ENCODE measurements around the gene GZMM.

GZMM gene

DNA sequence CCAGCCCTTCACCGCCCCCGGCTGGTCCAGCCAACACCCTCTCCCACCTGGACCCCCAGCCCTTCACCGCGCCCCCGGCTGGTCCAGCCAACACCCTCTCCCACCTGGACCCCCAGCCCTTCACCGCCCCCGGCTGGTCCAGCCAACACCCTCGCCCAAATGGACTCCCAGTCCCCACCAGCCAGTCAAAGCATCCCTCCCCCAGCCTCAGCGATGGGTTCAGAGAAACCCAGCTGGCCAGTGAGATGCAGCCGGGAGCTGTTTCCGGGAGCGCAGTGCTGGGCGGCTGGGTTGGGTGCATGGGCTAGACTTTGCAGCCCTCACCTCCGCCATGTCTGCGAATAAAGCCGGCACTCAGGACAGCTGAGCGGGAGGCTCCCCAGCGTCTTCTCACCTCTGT is 18.8 kb upstream of the GZMM start:
- TF ChIP-seq REST (IDR thresholded peaks at IDR 0.05; ENCODE audit: insufficient read depth in 1 of 2, low read depth in 2 of 2, low read length in 2 of 2) (no peak), SIN3A (IDR thresholded peaks at IDR 0.05; ENCODE audit: borderline replicate concordance, insufficient read depth, low read length) (no peak), FOXP2 (optimal IDR thresholded peaks at IDR 0.05; ENCODE audit: borderline replicate concordance, extremely low read depth, extremely low read length, insufficient read depth) (no peak), TAF1 (IDR thresholded peaks at IDR 0.05; ENCODE audit: borderline replicate concordance, insufficient read depth, low read length) (no peak), POLR2AphosphoS5 (IDR thresholded peaks at IDR 0.05; ENCODE audit: low read depth, low read length) (no peak)

- TF ChIP-seq SIN3A (IDR thresholded peaks at IDR 0.05; ENCODE audit: borderline replicate concordance, insufficient read depth, low read length) (no peak), POLR2AphosphoS5 (IDR thresholded peaks at IDR 0.05; ENCODE audit: low read depth, low read length) (no peak), TAF1 (IDR thresholded peaks at IDR 0.05; ENCODE audit: borderline replicate concordance, insufficient read depth, low read length) (no peak), FOXP2 (optimal IDR thresholded peaks at IDR 0.05; ENCODE audit: borderline replicate concordance, extremely low read depth, extremely low read length, insufficient read depth) (no peak), REST (IDR thresholded peaks at IDR 0.05; ENCODE audit: insufficient read depth in 1 of 2, low read depth in 2 of 2, low read length in 2 of 2) (no peak)
Measured at GRCh38 chr19:525857-526419, 17.9 kb upstream of the GZMM start.

DNA sequence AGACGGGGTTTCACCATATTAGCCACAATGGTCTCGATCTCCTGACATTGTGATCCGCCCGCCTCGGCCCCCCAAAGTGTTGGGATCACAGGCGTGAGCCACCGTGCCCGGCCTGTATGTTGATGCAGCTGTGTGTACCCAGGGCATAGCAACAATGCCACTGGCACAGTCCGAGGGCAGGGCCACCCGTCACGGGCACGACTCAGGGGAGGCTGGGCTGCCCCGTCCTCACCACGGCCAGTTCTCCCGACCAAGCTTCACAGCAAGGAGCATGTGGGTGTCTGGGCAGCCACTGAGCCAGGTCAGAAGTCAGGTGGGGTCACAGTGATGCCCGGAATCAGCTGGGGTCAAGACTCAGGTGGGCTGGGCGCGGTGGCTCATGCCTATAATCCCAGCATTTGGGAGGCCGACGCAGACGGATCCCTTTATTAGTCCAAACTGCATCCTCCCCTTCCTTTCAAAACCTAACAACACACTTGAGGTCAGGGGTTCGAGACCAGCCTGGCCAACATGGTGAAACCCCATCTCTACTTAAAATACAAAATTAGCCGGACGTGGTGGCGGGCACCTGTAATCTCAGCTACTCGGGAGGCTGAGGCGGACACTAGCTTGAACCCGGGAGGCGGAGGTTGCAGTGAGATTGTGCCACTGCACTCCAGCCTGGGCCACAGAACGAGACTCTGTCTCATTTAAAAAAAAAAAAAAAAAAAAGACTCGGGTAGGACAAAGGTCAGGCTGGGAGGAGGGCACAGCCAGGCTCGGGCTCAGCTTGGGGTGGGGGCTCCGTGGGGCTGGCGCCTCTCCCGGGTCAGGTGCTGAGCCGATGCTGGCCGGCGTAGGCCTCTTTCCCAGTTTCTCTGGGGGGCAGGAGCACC is 13.5 kb upstream of the GZMM start:
- no peak for TF ChIP-seq TAF1 (IDR thresholded peaks at IDR 0.05; ENCODE audit: borderline replicate concordance, insufficient read depth, low read length)
- no peak for TF ChIP-seq FOXP2 (optimal IDR thresholded peaks at IDR 0.05; ENCODE audit: borderline replicate concordance, extremely low read depth, extremely low read length, insufficient read depth)
- TF ChIP-seq POLR2AphosphoS5 (IDR thresholded peaks at IDR 0.05; ENCODE audit: low read depth, low read length) = no peak
- TF ChIP-seq REST (IDR thresholded peaks at IDR 0.05; ENCODE audit: insufficient read depth in 1 of 2, low read depth in 2 of 2, low read length in 2 of 2) = no peak
- TF ChIP-seq SIN3A (IDR thresholded peaks at IDR 0.05; ENCODE audit: borderline replicate concordance, insufficient read depth, low read length) = no peak

- TF ChIP-seq SIN3A (IDR thresholded peaks at IDR 0.05; ENCODE audit: borderline replicate concordance, insufficient read depth, low read length) (peak; percentile 79; the same call in 1 of the 2 replicates), TAF1 (IDR thresholded peaks at IDR 0.05; ENCODE audit: borderline replicate concordance, insufficient read depth, low read length) (peak; percentile 60; the same call in 1 of the 2 replicates), REST (IDR thresholded peaks at IDR 0.05; ENCODE audit: insufficient read depth in 1 of 2, low read depth in 2 of 2, low read length in 2 of 2) (no peak), FOXP2 (optimal IDR thresholded peaks at IDR 0.05; ENCODE audit: borderline replicate concordance, extremely low read depth, extremely low read length, insufficient read depth) (no peak)
Measured at GRCh38 chr19:531009-531752, 12.7 kb upstream of the GZMM start.

All from PFSK-1 (cell line).